BJ (cell line): Measurements from ENCODE around the gene ZSCAN22. TPM values are rescaled to one million over a fixed set of nuclear protein-coding genes. Genes with fewer than 3 reads are reported as not detected.

Source experiments
- CTCF ChIA-PET: fragments of 350-600 bp; formaldehyde crosslinking; extraction: SDS; loops from one replicate; lab custom pipeline; 2021; ENCODE audit warnings: antibody characterized with exemption, inconsistent platforms; lab: Yijun Ruan, JAX
- POLR2A ChIA-PET: fragments of 300-600 bp; sonication (Branson Sonifier 250); formaldehyde crosslinking; extraction: SDS; loops from one replicate; lab custom pipeline; 2021; ENCODE audit warnings: antibody characterized with exemption; lab: Charles Lee
- DNase-seq: peaks from one replicate; pipeline ENCODE4 v3.0.0-alpha.2; 2011; ENCODE audit warnings: low read depth
- H3K27me3 ChIP-seq: 2 replicates; pipeline ENCODE4 v1.6.0; 2011; ENCODE audit warnings: low read length; ENCODE audit not compliant: control insufficient read depth, insufficient read depth
- H3K36me3 ChIP-seq: 2 replicates; pipeline ENCODE4 v1.5.1; 2011; ENCODE audit warnings: low read length; ENCODE audit not compliant: control insufficient read depth, insufficient read depth
- H3K4me3 ChIP-seq: 2 replicates; pipeline ENCODE4 v1.5.1; 2011; ENCODE audit warnings: low read depth, mild to moderate bottlenecking, control low read depth, low read length
- CTCF ChIP-seq: IDR thresholded peaks from 2 replicates; pipeline ENCODE4 v1.5.1; 2011; ENCODE audit warnings: low read depth, mild to moderate bottlenecking, control low read depth, inconsistent platforms, low read length, moderate library complexity; ENCODE audit not compliant: insufficient read depth
- polyA plus RNA-seq: library from polyadenylated mRNA; depleted of rRNA; stranded (reverse); fragments of >200 nt; gene quantifications from 2 replicates; pipeline ENCODE4 v1.2.3, GENCODE V29; 2011

Gene ZSCAN22
- polyA plus RNA-seq, 1 experiment, result 2.3 TPM

GRCh38 chr19:58336216-58336615, 9.4 kb downstream of the ZSCAN22 start:
- POLR2A ChIA-PET, result no interaction called here
- no peak overlapping the region for H3K4me3 ChIP-seq
- TF ChIP-seq CTCF, result no peak
- no peaks in the 10 kb centered on the region for H3K27me3 ChIP-seq
- DNase-seq, result no peak
- CTCF ChIA-PET, result no interaction called here
- peaks cover 24% of the 10 kb centered on the region for H3K36me3 ChIP-seq

- no peak for TF ChIP-seq CTCF
- POLR2A ChIA-PET, result no interaction called here
- DNase-seq, result no peak
- H3K36me3 ChIP-seq, result peaks cover 25% of the 10 kb centered on the region
- H3K27me3 ChIP-seq, result no peaks in the 10 kb centered on the region
- CTCF ChIA-PET, result no interaction called here
- H3K4me3 ChIP-seq, result no peak overlapping the region
These were observed 10.0 kb downstream of the ZSCAN22 start for GRCh38 chr19:58336820-58337219.

DNA sequence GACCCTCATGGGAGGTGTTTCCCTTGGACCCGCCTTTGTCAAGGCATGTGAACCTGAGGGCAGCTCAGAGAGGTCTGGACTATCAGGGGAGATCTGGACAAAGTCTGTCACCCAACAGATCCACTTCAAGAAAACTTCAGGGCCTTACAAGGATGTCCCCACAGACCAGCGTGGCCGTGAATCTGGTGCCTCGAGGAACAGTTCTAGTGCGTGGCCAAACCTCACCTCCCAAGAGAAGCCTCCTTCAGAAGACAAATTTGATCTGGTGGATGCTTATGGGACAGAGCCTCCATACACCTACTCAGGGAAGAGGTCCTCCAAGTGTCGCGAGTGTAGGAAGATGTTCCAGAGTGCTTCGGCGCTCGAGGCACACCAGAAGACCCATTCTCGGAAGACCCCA, 11.5 kb downstream of the ZSCAN22 start:
- POLR2A ChIA-PET, result no interaction called here
- no peaks in the 10 kb centered on the region for H3K27me3 ChIP-seq
- CTCF ChIA-PET, result no interaction called here
- TF ChIP-seq CTCF, result no peak
- H3K4me3 ChIP-seq, result no peak overlapping the region
- DNase-seq, result no peak
- peaks cover 26% of the 10 kb centered on the region for H3K36me3 ChIP-seq

DNA sequence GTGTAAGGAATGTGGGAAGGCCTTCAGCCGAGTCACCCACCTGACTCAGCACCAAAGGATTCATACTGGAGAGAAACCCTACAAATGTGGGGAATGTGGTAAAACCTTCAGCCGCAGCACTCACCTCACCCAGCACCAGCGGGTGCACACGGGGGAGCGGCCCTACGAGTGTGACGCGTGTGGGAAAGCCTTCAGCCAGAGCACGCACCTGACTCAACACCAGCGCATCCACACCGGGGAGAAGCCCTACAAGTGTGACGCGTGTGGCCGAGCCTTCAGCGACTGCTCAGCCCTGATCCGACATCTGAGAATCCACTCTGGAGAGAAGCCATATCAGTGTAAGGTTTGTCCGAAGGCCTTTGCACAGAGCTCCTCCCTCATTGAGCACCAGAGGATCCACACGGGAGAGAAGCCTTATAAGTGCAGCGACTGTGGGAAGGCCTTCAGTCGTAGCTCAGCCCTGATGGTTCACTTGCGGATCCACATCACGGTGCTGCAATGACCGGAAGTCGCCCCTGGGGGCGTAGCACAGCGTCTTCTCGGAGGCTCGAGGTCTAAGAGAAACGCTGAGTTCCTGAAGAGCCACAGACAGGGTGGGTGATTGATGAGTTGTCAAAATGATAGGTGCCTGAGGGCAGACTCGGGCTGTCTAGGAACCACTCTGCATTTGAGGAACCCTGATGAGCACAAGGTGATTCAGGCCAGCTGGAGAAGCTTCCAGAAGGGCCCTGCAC, 12.2 kb downstream of the ZSCAN22 start:
- Histone ChIP-seq H3K36me3 (peaks cover 26% of the 10 kb centered on the region), H3K4me3 (no peak overlapping the region), H3K27me3 (no peaks in the 10 kb centered on the region)
- POLR2A ChIA-PET, result no interaction called here
- no peak for TF ChIP-seq CTCF
- DNase-seq, result no peak
- CTCF ChIA-PET, result interaction anchor here (1.4 kb wide), 1 partner anchor 16 kb away, joined by 4 read pairs; no protein-coding TSS in a partner anchor

DNA sequence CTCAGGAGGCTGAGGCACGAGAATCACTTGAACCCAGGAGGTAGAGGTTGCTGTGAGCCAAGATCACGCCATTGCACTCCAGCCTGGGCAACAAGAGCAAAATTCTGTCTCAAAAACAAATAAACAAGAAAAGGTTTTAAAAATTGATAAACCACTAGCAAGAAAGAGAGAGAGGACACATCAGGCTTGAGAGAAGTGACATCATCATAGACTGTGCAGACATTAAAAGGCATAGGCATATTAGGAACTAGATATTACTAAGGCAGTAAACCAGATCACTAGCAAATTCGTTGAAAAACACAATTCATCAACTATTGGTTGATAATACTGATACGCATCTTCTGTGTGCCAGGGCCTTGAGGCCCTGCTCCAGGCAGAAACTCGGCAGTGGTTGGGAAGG, 18.8 kb downstream of the ZSCAN22 start:
- Histone ChIP-seq H3K4me3 (no peak overlapping the region), H3K36me3 (peaks cover 5% of the 10 kb centered on the region), H3K27me3 (no peaks in the 10 kb centered on the region)
- DNase-seq, result no peak
- ChIA-PET POLR2A (no interaction called here), CTCF (interaction anchor here (1.3 kb wide), 1 partner anchor 11 kb away, joined by 7 read pairs; no protein-coding TSS in a partner anchor)
- no peak for TF ChIP-seq CTCF
